Right ventricle myocardium superior (tissue), 1 donor: ENCODE measurements around the gene GPC2. TPM values are rescaled to one million over a fixed set of nuclear protein-coding genes. Genes with fewer than 3 reads are reported as not detected.
A peak's percentile ranks its signal among the peaks of the same experiment; 100 is the strongest.
"Not testable (repeated sequence)": the region's sequence is repeated elsewhere in the genome, so short reads cannot be mapped to it uniquely, and the experiment has no call there.

Source experiments
- ATAC-seq: fragments of 200-7000 bp; cut with Tn5 transposase; one replicate; pipeline ENCODE4 v1.9.1; 2020; ENCODE audit warnings: mild to moderate bottlenecking; ENCODE audit not compliant: poor library complexity
- DNase-seq: peaks from one replicate; pipeline ENCODE4 v3.0.0-alpha.2; 2020
- intact Hi-C: fragments of 100-400 bp; cut with DNase I; formaldehyde crosslinking; loops from one replicate; pipeline ENCODE4 v1.11.2; 2022
- total RNA-seq: library from RNA; stranded (reverse); fragmentation: NEBNext Ultra II Directional; extraction: Animal tissue kit (Norgen Biotek cat#: 25700); gene quantifications from one replicate; pipeline ENCODE4 v1.2.1, GENCODE V29; 2021
- donor health status: DM: no; HTN: yes; CAD: no; lungs with severe emphysema.

The GPC2 gene
- total RNA-seq, 1 donor from 2014 or later = 0.13 TPM

DNA sequence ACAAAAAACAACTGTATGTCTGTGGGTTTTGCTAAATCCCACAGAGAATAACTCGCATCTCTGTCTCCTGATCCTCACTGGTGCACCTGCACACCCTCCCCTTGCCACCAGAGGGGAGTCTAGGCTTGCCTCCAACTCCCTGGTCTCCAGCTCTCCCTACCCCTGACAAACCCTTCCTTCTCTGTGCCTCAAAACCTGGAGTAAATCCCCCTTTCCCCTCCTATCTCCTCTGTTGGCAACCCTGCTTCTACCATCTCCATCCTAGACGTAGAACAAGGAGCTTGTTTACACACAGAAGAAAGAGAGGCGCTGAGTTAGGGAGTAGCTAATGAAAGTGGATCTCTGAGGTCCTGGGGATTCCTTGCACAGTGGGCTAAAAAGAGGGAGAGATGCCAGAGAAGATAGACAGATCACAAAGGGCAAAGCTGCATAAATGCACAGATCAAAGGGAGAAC lies 44.5 kb downstream of the GPC2 start:
- DNase-seq (peak; percentile 62), ATAC-seq (peak; percentile 76)
- intact Hi-C loops = loop anchor here (10.0 kb wide), 1 partner anchor 82 kb away; the partner anchor contains the start of gene PVRIG

DNA sequence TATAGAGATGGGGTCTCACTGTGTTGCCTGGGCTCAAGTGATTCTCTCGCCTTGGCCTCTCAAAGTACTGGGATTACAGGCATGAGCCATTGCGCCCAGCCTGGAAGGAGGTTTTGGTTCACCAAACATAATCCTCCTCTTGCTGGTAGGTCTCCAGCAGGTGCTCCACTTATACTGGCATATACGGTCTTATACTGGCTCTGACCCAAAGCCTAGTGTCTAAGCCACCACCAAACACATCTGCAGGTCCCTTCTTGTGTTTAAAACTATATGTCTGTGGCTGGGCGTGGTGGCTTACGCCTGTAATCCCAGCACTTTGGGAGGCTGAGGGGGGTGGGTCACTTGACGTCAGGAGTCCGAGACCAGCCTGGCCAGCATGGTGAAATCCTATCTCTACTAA lies 45.1 kb downstream of the GPC2 start:
- intact Hi-C loops = loop anchor here (10.0 kb wide), 1 partner anchor 83 kb away; the partner anchor contains the start of gene PVRIG
- DNase-seq = no peak
- ATAC-seq = no peak

DNA sequence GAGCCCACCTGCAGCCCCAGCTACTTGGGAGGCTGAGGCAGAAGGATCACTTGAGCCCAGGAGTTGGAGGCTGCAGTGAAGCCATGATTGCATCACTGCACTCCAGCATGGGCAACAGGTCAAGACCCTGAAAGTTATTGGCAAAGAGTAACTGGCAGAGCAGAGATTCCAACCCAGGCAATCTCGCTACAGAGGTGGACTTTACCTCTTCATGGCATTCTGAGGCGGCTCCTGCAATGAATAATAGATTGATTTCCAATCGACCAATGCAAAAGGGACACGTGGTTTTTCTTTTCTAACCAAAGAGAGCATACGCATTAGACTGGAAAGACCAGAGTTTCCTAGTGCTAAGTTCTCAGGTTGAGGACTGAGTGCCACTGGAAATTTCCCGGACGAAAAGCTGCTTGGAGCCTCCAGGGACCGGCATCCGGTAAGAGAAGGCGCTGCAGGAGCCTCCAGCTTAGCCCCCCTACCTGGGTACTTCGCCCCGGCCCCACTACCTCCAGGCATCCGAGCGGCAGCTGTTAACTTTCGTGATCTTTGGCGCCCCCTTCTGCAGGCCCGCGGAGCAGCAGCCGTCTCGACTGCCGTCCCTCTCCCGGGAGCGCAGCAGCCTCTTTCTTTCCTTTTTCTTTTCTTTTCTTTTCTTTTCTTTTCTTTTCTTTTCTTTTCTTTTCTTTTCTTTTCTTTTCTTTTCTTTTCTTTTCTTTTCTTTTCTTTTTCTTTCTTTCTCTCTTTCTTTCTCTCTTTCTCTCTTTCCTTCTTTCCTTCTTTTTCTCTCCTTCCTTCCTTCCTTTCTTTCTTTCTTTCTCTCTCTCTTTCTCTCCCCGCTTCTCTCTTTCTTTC lies 46.4 kb downstream of the GPC2 start:
- intact Hi-C loops = loop anchor here (10.0 kb wide), 1 partner anchor 84 kb away; the partner anchor contains the start of gene PVRIG
- ATAC-seq = no peak
- peak; percentile 87 for DNase-seq

GRCh38 chr7:100130220-100130607 lies 47.0 kb downstream of the GPC2 start:
- intact Hi-C loops = loop anchor here (10.0 kb wide), 1 partner anchor 85 kb away; the partner anchor contains the start of gene PVRIG
- not testable (repeated sequence) for ATAC-seq, DNase-seq

DNA sequence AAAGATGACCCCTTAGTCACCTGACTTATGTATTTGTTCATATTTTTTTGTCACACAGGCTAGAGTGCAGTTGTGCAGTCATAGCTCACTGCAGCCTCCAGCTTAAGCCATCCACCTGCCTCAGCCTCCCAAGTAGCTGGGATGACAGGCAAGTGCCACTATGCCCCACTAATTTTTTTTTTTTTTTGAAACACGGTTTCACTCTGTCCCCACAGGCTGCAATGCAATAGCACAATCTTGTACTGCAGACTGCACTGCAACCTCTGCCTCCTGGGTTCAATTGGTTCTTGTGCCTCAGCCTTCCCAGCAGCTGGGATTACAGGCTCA lies 48.6 kb downstream of the GPC2 start:
- ATAC-seq (no peak), DNase-seq (no peak)
- intact Hi-C loops = no loop called here

GRCh38 chr7:100127866-100128636 lies 49.1 kb downstream of the GPC2 start:
- ATAC-seq (no peak), DNase-seq (no peak)
- intact Hi-C loops = no loop called here

- ATAC-seq (peak; percentile 94), DNase-seq (peak; percentile 89)
- intact Hi-C loops = no loop called here
Observed at GRCh38 chr7:100126931-100127865, 50.0 kb downstream of the GPC2 start, which contains the start of gene MBLAC1. TSS of gene MBLAC1 (plus strand) at chr7:100126967. CDS start at chr7:100127396, 429 bp downstream.

- intact Hi-C loops = no loop called here
Observed at GRCh38 chr7:100126239-100126930, 50.8 kb downstream of the GPC2 start.

GRCh38 chr7:100124301-100125230 lies 52.6 kb downstream of the GPC2 start:
- intact Hi-C loops = no loop called here
- ATAC-seq (no peak), DNase-seq (no peak)

More at GRCh38 chr7:100126239-100126930, 50.8 kb downstream of the GPC2 start:
- DNase-seq = no peak
- ATAC-seq = peak; percentile 34

DNA sequence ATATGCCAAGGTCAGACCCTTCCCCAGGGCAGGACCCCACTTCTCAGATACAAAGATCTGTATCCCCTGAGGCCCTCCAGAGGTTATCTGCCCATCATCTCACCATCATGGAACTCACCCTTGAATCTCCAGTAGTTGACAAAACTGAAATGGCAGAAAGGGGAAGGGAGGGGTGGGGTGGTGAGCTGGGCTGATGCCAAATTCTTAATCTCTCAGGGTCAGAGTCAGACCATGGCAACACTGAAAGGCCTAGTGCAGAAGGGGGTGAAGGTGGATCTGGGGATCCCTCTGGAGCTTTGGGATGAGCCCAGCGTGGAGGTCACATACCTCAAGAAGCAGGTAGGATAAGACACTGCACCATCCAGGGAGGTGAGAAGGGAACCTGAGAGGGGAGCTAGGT lies 54.6 kb downstream of the GPC2 start:
- ATAC-seq = no peak
- DNase-seq = no peak
- intact Hi-C loops = no loop called here

- DNase-seq (no peak), ATAC-seq (no peak)
- intact Hi-C loops = no loop called here
Observed at GRCh38 chr7:100122067-100122466, 55.1 kb downstream of the GPC2 start.

DNA sequence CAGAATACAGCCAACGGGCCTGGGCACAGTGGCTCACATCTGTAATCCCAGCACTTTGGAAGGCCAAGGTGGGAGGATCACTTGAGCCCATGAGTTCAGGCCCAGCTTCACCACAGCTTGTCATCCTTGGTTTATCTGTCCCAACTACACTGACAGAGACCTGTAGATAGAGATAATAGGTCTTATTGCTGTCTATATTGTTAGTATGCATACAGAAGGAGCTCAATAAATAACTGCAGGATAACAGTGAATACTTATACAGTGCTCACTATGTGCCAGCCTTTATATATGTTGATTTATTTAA lies 56.5 kb downstream of the GPC2 start:
- intact Hi-C loops = no loop called here
- ATAC-seq = no peak
- no peak for DNase-seq

DNA sequence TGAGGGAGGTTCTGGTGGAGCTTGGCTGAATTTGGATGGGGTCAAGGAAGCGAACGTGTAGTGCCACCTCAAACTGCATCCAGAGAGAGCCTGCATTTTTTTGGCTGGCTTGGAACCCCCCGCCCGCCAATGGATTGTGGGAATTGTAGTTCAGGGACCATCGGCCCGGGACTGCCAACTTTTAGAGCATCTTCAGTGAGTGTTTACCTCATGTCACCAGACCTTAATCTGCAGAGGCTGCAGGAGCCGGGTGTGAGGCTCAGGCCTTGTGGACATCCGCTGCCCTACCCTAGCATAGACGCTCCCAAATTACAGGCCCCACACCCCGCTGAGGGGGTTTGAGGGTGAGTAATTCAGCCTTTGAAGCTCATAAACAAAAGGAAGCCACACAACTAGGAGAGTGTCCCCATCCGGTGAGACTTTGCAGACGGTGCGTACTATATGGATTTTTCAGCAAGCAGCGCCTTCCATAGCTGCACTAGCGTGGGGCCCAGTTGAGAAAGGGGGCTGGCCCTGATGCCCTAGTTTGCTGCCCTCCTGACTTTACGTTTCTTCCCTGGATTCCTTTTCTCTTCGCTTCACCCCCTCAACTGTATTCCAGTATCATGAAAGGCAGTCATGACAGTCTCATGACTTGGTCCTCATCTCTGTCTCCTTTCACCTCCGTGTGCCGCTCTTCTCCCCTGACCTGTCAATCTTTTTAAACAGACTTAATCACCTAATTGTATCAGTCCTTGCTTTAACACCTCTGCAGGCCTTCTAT lies 57.0 kb downstream of the GPC2 start:
- intact Hi-C loops = no loop called here

More for the DNA sequence above, 57.0 kb downstream of the GPC2 start:
- DNase-seq = peak; percentile 69
- ATAC-seq = peak; percentile 77
